ENCODE measurements around the gene SLC9A7.
"Not testable (repeated sequence)": the region's sequence is repeated elsewhere in the genome, so short reads cannot be mapped to it uniquely, and the experiment has no call there.

SLC9A7 gene

GRCh38 chrX:46750889-46751288 is 8.0 kb downstream of the SLC9A7 start:
- no peak for DNase-seq

GRCh38 chrX:46744009-46744408 is 14.9 kb downstream of the SLC9A7 start:
- DNase-seq = no peak

- no peak for DNase-seq
These were observed 15.9 kb downstream of the SLC9A7 start for GRCh38 chrX:46743046-46743445.

GRCh38 chrX:46739736-46740135 is 19.2 kb downstream of the SLC9A7 start:
- no peak for DNase-seq

GRCh38 chrX:46737462-46737861 is 21.5 kb downstream of the SLC9A7 start:
- DNase-seq = no peak

GRCh38 chrX:46737041-46737440 is 21.9 kb downstream of the SLC9A7 start:
- no peak for DNase-seq

GRCh38 chrX:46735622-46736021 is 23.3 kb downstream of the SLC9A7 start:
- no peak for DNase-seq

GRCh38 chrX:46733226-46733625 is 25.7 kb downstream of the SLC9A7 start:
- no peak for DNase-seq

- no peak for DNase-seq
These were observed 28.2 kb downstream of the SLC9A7 start for GRCh38 chrX:46730765-46731164.

- DNase-seq = no peak
These were observed 31.5 kb downstream of the SLC9A7 start for GRCh38 chrX:46727441-46727840.

- not testable (repeated sequence) for DNase-seq
These were observed 35.4 kb downstream of the SLC9A7 start for GRCh38 chrX:46723569-46723927.

- no peak for DNase-seq
These were observed 36.0 kb downstream of the SLC9A7 start for GRCh38 chrX:46722742-46723568.

- DNase-seq = no peak
These were observed 42.1 kb downstream of the SLC9A7 start for GRCh38 chrX:46716796-46717195.

- no peak for DNase-seq
These were observed 42.9 kb downstream of the SLC9A7 start for GRCh38 chrX:46715997-46716396.

- no peak for DNase-seq
These were observed 43.4 kb downstream of the SLC9A7 start for GRCh38 chrX:46715530-46715929.

- DNase-seq = no peak
These were observed 45.0 kb downstream of the SLC9A7 start for GRCh38 chrX:46713672-46714490.

- DNase-seq = no peak
These were observed 46.2 kb downstream of the SLC9A7 start for GRCh38 chrX:46712764-46713163.

- DNase-seq = no peak
These were observed 47.8 kb downstream of the SLC9A7 start for GRCh38 chrX:46710927-46711623.

- DNase-seq = no peak
These were observed 48.5 kb downstream of the SLC9A7 start for GRCh38 chrX:46710425-46710824.

- no peak for DNase-seq
These were observed 51.5 kb downstream of the SLC9A7 start for GRCh38 chrX:46707274-46707965.

- no peak for DNase-seq
These were observed 54.0 kb downstream of the SLC9A7 start for GRCh38 chrX:46704767-46705386.

GRCh38 chrX:46703980-46704379 is 54.9 kb downstream of the SLC9A7 start:
- DNase-seq = no peak
